CD4-positive, alpha-beta T cell treated with Interleukin-21 for 1 hour (primary cell): Measurements from ENCODE around the gene FAM227B.
"Not testable (repeated sequence)": the region's sequence is repeated elsewhere in the genome, so short reads cannot be mapped to it uniquely, and the experiment has no call there.

Experiments
- DNase-seq: peaks from one replicate; pipeline ENCODE4 v3.0.0-alpha.2; 2020

FAM227B gene

DNA sequence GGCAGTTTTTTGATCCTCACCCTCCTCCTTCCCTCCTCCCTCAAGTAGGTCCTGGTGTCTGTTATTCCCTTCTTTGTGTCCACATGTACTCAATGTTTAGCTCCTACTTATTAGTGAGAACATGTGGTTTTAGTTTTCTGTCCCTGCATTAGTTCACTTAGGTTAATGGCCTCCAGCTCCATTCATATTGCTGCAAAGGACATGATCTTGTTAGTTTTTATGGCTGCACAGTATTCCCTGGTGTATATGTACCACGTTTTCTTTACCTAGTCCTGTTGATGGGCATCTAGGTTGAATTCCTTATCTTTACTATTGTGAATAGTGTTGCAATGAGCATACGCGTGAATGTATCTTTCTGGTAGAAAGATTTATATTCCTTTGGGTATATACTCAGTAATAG is 259.2 kb downstream of the FAM227B start:
- no peak for DNase-seq

DNA sequence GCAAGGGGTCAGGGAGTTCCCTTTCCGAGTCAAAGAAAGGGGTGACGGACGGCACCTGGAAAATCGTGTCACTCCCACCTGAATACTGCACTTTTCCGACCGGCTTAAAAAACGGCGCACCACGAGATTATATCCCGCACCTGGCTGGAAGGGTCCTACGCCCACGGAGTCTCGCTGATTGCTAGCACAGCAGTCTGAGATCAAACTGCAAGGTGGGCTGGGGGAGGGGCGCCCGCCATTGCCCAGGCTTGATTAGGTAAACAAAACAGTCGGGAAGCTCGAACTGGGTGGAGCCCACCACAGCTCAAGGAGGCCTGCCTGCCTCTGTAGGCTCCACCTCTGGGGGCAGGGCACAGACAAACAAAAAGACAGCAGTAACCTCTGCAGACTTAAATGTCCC is 266.2 kb downstream of the FAM227B start:
- DNase-seq = not testable (repeated sequence)

DNA sequence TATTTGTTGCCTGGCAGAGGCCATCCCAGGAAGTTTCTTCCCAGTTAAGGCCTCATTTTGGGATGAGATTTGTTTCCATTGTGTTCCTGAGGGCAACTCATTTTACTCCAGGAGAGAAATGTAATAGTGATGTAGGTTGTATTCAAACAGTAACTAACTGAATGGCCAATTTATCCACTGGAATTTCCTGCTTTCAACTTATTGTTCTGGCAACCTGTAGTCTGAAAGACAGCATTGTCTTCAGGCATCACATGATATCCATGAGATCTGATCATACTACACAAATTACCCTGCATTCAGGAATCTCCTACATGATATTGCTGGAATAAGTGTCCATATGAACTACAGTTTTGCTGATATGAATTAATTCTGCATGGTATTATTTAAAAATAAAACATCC is 277.1 kb downstream of the FAM227B start:
- DNase-seq = no peak

DNA sequence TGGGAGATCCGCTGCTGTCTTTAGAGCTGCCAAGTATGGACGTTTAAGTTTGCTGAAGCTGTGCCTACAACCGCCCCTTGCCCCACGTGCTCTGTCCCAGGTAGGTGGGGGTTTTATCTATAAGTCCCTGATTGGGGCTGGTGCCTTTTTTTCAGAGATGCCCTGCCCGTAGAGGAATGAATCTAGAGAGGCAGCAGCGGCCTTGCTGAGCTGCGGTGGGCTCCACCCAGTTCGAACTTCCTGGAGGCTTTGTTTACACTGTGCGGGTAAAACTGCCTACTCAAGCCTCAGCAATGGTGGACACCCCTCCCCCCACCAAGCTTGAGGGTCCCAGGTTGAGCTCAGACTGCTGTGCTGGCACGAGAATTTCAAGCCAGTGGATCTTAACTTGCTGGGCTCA is 281.0 kb downstream of the FAM227B start:
- DNase-seq = no peak

DNA sequence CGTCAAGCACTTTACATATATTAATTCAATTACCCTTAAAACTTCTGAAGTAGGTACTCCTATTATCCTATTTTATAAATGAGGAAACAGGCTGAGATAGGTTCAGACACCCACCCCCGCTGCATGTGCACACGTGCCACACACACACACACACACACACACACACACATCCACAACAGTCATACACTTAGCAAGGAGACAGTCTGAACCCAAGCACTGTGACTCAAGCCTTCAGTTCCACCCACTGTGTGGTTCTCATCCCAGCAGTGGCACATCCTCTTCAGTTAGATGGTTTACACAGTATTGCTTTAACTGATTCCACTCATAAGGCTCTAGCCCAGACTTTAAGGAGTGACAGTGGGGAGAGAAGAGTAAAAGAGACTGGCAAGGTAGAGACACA is 288.7 kb downstream of the FAM227B start:
- DNase-seq = no peak

DNA sequence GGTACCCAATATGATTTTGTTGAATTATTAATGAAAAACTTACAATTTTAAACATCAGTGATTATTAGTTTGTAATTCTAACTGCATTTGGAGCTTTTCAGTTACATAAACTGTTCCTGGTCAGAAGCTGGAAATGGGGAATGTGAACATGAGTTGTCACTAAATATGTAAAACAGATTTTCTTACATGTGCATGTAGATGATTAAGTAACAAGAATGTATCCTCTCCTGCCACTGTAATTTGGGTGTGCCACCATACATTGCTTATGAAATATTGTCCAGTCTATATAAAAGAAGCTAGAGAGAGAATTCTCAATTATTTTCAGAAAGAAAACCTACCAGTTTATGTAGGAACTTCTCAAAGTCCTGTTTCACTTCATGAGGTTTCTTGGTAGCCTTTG is 289.2 kb downstream of the FAM227B start:
- DNase-seq = no peak

DNA sequence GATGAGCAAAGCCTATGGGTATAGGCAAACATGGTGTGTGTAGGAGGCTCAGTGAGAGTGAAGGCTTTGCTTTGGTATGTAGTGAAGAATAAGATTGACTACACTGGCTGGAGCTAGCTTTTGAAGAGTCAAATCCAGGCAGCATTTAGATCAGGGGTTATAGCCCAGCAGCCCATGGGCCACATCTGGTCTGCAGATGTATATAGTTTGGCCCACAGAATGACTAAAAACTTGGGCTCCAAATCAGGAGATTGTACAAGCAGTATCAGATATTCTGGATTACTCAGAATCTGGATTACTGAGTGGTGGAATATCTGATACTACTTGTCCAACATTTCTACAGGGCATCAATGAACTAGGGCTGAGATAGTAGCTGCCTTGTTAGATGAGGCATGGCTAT is 290.5 kb downstream of the FAM227B start:
- DNase-seq = no peak

DNA sequence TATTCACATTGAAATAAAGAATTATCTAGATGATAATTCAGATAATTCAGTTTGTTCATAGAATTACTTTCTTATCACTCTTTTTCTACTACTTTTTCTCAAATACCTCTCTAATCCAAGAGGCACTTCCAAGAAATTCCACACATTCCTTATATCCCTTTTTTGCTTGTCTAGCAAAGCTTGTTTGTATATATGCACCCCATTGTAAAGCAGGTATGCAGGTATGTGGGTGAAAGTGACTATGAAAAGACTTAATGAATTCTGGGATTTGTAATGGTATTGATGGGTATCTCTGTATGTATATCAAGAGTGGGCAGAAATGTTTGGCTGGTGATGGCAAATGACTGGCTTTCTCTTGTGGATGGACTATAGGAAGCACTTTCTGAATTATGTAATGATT is 291.7 kb downstream of the FAM227B start:
- DNase-seq = no peak

DNA sequence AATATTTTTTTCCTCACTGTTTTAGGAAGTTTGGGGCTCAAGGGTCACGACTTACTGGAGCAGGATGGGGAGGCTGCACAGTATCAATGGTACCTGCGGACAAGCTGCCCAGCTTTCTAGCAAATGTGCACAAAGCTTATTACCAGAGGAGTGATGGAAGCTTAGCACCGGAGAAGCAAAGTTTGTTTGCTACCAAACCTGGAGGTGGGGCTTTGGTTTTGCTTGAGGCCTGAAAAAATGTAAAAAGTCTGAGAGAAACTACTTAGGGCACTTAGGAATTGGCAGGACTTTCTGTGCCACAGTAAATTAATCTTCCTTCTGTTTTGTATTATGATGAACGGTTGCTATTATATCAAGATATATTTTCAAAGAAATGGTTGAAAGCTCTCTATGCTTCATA is 292.7 kb downstream of the FAM227B start:
- no peak for DNase-seq

DNA sequence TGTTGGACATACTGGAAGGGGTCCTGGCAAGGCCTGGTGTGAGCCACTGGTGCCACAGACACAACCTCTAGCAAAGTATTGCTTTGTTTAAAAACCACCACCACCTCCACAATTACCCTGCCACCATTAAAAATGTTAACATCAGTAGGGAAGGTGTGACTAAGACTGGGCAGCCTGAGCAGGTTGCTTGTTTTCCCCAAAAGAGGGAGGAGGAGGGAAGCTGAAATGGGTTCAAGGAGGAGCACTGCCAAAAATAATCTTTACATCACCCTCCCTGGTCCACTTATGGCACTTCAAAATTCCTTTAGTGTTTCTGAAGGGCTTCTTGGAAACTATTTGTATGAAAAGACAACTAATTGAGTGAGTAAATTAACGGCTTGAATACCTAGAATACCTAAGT is 297.4 kb downstream of the FAM227B start:
- no peak for DNase-seq

DNA sequence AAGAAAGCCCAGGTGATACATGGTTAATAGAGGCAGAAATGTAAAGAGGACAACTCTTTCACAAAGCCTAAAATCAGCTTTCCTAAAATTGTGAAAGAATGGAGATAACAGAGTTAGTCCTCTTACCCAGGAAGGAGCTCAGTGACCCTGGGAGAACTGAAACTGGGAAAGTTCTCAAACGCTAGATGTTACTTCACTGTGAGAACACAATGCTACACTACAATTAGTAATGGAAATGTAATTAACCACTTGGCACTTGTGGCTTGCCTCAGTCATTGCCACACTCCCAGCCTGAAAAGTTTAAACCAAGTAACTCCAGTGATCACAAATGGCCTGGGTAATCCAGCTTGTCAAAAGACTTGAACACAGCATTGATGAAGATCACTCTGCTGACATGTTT is 300.3 kb downstream of the FAM227B start:
- DNase-seq = no peak

DNA sequence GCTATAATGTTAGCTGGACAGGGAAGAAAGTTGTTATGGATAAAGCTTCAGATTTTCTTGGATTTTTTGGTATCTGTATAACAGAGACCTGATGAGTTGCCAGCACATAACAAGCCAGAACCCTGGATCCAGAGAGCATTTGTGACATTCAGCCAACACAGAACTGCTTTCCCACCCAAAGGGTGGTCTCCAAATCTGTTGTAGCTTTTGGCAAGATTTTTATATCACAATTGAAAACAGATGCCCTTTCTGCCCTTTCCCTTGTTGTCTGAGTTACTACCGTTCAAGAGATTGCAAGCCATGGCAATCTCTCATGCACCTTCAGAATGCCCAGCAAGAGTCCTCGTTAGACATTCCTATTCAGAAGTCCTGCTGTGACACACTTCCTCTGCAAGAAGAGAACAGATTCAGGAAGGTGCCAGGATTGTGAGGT is 305.2 kb downstream of the FAM227B start:
- DNase-seq = no peak

DNA sequence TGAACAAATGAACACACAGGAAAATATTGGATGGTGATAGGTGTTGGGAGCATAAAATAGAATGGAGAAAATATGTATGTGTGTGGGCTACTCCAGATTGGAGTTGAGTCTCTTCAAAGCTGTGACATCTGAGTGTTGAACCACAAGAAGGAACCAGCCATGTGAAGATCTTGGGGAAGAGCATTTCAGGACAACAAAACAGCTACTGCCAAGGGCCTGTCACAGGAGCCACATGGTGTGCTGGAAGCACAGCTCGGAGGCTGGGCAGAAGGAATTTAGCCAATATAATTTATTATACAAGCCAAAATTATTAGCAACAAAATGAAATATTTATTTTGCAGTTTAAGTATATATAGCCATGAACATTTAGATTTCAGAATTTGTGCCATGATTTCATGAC is 305.9 kb downstream of the FAM227B start:
- no peak for DNase-seq

DNA sequence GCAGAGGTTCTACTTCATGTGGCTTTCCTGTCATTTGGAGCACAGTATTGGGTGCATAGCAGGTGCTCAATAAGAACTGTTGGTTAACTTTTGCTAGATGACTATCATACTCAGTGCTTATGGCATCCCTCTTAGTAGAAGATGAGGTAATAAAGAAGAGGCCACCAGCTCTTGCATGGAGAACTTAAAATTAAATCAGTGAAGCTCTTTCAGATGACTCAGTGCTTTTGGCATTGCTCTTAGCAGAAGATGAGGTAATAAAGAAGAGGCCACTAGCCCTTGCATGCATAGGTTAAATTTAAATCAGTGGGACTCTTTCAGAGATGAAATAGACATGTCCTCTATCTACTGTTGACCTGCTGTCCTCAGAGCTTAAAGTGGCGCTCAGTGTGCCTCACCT is 307.0 kb downstream of the FAM227B start:
- DNase-seq = no peak

DNA sequence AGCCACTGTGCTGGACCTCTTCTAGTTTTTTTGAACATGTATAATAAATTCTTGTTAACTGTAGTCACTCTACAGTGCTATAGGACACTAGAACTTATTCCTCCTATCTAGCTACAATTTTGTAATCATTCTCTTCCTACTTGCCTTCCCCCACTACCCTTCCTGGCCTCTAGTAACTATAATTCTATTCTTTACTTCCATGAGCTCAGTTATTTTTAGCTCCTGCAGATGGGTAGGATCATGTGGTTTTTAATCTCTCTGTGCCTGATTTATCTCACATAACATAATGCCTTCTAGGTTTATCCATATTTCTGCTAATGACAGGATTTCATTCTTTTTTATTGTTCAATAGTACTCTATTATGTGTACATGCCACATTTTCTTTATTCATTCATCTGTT is 310.7 kb downstream of the FAM227B start:
- DNase-seq = no peak

DNA sequence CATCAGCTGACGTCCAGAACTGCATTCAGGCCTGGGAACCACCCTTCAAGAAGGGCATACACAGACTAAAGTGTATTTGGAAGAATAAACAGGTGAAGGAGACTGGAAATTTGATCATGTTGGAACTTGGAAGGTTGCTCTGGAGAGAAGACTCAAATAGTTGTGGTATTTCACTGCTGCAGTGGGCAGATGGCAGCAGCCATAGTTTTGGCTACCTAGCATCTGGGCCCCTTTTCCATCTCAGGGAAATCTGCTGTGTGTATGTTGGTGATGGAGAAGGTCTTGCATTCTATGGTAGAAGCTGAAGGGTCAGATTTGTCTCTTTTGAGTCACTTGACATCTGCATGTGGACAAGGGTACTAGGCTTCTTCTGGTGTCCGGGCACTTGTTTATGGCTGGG is 311.9 kb downstream of the FAM227B start:
- DNase-seq = no peak

DNA sequence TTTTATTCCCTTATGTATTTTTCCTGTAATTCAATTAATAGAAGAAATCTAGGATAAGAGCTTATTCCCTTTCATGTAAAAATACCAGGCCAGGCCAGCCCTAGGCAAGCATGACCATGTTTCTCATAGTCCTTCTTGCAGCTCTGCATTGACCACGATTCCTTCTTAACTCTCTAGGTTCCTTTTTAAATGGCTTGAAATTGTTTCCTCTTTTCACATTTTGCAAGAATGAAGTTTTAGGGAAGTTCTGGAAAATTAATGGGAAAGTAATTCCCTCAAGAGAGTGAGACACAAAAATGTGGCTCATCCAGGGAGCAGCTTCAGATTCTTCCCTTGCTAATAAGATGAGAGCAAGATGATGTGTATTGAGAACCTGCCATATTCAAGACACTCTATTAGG is 314.1 kb downstream of the FAM227B start:
- DNase-seq = no peak

DNA sequence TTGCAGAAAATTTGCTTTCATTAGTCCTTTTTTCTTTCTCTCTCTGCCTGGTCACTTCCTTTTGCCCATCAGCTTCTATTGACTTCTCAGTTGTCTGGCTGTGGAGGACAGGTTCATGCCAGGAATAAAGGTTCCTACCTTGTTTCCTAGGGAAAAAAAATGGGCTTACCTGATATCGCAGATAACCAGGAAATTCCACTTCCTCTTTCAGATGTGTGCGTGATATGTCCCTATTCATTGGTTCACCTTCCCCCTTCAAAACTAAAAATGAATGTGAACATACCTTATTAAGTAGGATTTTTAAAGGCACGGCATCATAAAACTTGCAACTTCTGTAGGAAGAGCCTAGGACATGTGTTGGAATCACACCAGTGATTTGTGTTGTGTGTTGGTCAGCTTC is 317.6 kb downstream of the FAM227B start:
- no peak for DNase-seq

DNA sequence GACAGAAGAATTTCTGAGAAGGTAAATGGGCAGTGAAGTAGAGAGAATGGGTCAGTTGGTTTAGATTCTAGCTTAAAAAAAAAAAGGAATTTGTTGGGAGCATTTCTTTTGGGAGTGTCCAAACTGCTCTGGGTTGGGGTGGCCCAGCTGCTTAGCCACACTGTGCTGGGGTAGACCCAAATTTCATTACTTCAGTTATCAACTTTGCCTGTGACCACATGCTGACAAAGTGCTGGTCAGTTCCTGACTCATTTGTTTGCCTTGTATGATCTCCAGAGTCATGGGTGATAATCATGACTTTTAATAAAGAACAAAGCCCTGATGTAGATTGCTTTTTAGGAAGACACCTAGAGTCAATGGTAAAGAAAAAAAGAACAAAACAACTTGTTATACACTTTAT is 319.1 kb downstream of the FAM227B start:
- no peak for DNase-seq

DNA sequence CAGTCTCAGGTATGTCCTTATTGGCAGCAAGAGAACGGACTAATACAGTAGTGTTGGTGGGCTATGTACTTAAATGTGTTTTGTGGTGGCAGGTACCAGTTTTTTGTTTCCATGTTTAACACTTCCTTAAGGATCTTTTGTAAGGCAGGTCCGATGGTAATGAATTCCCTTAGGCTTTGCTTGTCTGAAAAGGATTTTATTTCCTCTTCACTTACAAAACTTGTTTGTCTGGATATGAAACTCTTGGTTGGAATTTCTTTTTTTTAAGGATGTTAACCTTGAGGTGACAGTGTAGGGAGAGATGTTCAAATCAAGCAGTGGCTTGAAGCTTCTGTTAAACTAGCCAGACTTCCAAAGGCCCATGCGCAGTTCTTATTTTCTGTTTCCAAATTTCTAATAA is 319.8 kb downstream of the FAM227B start:
- no peak for DNase-seq

DNA sequence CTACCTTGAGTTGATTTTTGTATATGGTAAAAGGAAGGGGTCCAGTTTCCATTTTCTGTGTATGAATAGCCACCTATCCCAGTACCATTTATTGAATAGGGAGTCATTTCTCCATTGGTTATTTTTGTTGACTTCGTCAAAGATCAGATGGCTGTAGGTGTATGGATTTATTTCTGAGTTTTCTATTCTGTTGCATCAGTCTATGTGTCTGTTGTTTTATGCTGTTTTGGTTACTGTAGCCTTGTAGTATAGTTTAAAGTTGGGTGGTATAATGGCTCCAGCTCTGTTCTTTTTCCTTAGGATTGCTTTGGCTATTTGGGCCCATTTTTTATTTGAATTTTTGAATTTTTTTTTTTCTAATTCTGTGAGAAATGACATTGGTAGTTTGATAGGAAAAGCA is 323.0 kb downstream of the FAM227B start:
- no peak for DNase-seq

DNA sequence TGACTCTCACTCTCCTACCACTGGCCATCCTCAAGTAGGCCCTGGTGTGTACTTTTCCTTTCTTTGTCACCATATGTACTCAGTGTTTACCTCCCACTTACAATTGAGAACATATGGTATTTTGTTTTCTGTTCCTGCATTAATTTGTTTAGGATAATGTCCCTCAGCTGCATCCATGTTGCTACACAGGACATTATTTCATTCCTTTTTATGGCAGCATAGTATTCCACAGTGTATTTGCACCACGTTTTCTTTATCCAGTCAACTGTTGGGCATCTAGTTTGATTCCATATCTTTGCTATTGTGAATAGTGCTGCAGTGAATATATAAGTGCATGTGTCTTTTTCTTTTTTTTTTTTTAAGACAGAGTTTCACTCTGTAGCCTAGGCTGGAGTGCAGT is 324.4 kb downstream of the FAM227B start:
- DNase-seq = no peak

DNA sequence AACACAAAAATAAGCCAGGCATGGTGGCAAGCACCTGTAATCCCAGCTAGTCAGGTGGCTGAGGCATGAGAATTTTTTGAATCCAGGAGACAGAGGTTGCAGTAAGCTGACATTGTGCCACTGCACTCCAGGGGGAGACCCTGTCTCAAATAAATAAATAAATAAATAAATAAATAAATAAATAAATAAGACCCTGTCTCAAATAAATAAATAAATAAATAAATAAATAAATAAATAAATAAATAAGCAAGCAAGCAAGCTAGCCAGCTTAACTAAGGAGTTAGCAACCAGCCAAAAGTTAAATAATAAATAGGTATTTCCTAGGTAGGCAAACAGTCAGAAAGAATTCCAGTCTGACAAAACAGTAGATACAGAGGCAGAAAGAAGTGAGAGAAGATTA is 326.7 kb downstream of the FAM227B start:
- DNase-seq = no peak

DNA sequence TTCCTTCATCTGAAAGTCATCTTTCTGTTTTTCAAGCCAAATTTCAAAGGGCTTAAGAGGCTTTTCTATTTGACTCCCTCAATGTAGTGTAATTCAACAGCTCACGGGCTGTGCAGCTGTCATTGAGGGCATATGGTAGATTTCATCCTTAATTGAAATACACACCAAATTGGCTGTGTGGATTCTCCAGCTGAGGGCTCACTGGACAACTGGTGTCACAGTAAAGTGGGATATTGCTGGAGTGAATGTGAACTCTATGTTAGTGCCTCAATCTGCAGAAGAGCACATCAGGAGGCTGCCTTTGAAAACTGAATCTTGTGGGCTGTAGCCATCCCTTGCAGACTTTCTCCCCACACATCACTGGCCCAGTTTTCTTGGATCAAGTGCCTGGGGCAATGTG is 330.4 kb downstream of the FAM227B start:
- no peak for DNase-seq

DNA sequence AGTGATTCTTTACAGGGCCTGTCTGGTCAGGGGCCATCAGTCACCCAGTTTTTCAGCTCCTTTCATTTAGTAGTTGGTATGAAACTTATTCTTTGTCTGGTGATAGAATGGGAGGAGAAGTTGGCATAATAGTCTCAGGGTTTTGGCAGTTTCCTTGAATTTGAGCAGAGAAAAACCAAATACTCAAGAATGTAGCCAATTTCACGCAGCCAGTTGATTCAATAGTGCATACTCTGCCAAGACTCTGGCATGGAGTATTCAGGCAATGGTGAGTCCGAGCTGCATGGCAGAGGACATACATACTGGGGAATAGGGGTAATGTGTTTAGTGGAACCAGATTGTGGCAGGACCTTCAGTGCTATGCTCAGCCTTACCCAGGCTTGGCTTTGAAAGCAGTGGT is 332.2 kb downstream of the FAM227B start:
- no peak for DNase-seq

DNA sequence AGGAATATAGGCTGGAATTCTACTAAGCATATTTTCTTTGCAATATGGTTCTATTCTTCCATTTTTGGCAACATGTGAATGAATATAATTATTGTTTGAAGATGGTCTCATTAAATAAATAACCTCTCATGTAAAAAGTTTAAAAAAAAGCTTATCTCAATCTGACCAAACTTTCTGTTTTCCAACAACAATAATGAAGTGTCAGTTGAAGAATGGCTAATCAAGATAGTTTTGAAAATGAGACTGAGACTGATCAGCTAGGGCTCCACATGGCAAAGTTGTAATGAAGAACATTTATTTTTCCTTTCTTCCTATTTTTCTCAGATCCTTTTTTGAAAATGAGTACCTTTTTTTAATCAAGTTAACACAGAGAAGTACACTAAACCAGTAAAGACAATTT is 333.1 kb downstream of the FAM227B start:
- DNase-seq = no peak
